Thoracic aorta endothelial cell (primary cell): ENCODE measurements around the gene OR9Q1. TPM values are rescaled to one million over a fixed set of nuclear protein-coding genes. Genes with fewer than 3 reads are reported as not detected.

Experiments
- small RNA-seq: library from RNA; depleted of rRNA; stranded (forward); fragments of <200 nt; gene quantifications from one replicate; pipeline ENCODE3, GENCODE V24; 2012
- total RNA-seq: library from RNA; depleted of rRNA; stranded (reverse); fragments of >200 nt; gene quantifications from 2 replicates; pipeline ENCODE4 v1.2.3, GENCODE V29; 2012

The OR9Q1 gene, protein sequence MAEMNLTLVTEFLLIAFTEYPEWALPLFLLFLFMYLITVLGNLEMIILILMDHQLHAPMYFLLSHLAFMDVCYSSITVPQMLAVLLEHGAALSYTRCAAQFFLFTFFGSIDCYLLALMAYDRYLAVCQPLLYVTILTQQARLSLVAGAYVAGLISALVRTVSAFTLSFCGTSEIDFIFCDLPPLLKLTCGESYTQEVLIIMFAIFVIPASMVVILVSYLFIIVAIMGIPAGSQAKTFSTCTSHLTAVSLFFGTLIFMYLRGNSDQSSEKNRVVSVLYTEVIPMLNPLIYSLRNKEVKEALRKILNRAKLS
- total RNA-seq, result not detected in 2 replicates

GRCh38 chr11:58023435-58023931, at the start of gene OR9Q1:
TSS of gene OR9Q1 (plus strand) at chr11:58023881. CDS start at chr11:58179445, 155,564 bp downstream.

GRCh38 chr11:58030653-58031052, 7.0 kb downstream of the OR9Q1 start, which contains the start of gene OR6Q1:
TSS of gene OR6Q1 (plus strand) at chr11:58030953. CDS start at chr11:58030953, 0 bp downstream.

DNA sequence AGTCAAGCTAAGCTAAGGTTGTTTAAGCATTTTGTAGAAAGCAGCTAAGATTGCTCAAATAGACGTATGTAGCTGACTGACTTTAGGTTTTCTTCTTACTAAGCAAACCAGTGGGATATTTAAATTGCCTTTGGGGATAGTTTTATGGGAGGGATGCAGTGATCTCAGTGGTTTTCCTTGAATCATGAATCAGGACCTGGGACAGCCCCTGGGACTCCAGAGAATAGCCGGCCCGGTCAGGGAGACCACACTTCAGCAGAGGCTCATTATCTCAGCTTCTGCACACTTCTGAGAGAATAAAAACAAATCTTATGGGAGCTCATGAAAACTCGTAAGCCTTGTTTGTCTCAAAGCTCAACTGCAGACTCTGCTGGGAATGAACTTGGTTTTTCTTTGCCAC, 101.8 kb downstream of the OR9Q1 start, which contains the start of gene OR9I1:
OR9I1 (minus strand) TSS at position 62 of the 400 bp plus-strand sequence. CDS start 6,086 bp downstream, outside the sequence.

GRCh38 chr11:58188770-58189169, 165.1 kb downstream of the OR9Q1 start, which contains the start of gene OR9Q2:
TSS of gene OR9Q2 (plus strand) at chr11:58189070. CDS start at chr11:58190491, 1,421 bp downstream.

DNA sequence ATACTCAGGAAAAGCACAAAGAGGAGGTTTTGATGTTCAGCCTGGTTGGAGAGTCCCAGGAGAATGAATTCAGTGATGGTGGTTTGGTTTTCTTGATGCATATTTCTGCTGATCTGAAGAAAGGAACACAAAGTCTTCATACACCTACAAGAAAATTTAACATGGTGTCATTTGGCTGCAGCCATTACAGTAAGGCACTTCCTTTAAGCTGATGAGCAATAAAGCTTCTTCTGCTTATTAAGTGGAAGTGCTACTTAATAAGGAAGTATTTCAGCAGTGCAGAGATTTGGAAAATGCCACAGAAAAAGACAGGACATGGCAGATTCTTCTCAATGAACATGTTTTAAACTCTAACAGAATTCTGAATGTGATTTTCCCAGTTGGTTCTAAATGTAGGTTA, 180.4 kb downstream of the OR9Q1 start, which contains the start of gene OR1S2:
OR1S2 (minus strand) TSS at position 101 of the 400 bp plus-strand sequence; CDS start at position 101, 0 bp downstream.

GRCh38 chr11:58212420-58212819, 188.7 kb downstream of the OR9Q1 start, which contains the start of gene OR1S1:
TSS of gene OR1S1 (plus strand) at chr11:58212720.

Small RNA genes within 50 kb of the gene (small RNA-seq; reads per million reads assigned to genes)
- not detected for gene RNU6-899P

Other genes with a start within 250 kb of the OR9Q1 start
- not detected in 2 replicates for gene OR6Q1, start 7.1 kb downstream of the OR9Q1 start, total RNA-seq
- not detected in 2 replicates for gene OR9I1, start 101.6 kb downstream of the OR9Q1 start, total RNA-seq
- not detected in 2 replicates for gene OR9Q2, start 165.2 kb downstream of the OR9Q1 start, total RNA-seq
- gene OR1S2, start 180.3 kb downstream of the OR9Q1 start, total RNA-seq, result not detected in 2 replicates
- not detected in 2 replicates for gene OR1S1, start 188.8 kb downstream of the OR9Q1 start, total RNA-seq
- not detected in 2 replicates for gene OR10Q1, start 205.0 kb downstream of the OR9Q1 start, total RNA-seq
- gene OR10W1, start 244.4 kb downstream of the OR9Q1 start, total RNA-seq, result 0.07 TPM in 1 of 2 replicates, not detected in the other